ENCODE data around the gene IL1R1. TPM values are rescaled to one million over a fixed set of nuclear protein-coding genes. Genes with fewer than 3 reads are reported as not detected.
"Not testable (repeated sequence)": the region's sequence is repeated elsewhere in the genome, so short reads cannot be mapped to it uniquely, and the experiment has no call there.

Gene IL1R1
- total RNA-seq, 1 donor from 2014 or later = 407 TPM

GRCh38 chr2:102110596-102111334, 31.8 kb upstream of the IL1R1 start:
- DNase-seq (ENCODE audit: low spot score) = no peak

GRCh38 chr2:102111823-102112222, 30.7 kb upstream of the IL1R1 start:
- DNase-seq (ENCODE audit: low spot score) = no peak

GRCh38 chr2:102112271-102112670, 30.3 kb upstream of the IL1R1 start:
- DNase-seq (ENCODE audit: low spot score) = no peak

GRCh38 chr2:102112692-102113665, 29.6 kb upstream of the IL1R1 start:
- DNase-seq (ENCODE audit: low spot score) = no peak

- DNase-seq (ENCODE audit: low spot score) = no peak
Observed at GRCh38 chr2:102114290-102114721, 28.2 kb upstream of the IL1R1 start.

GRCh38 chr2:102114851-102115497, 27.6 kb upstream of the IL1R1 start:
- DNase-seq (ENCODE audit: low spot score) = no peak

DNA sequence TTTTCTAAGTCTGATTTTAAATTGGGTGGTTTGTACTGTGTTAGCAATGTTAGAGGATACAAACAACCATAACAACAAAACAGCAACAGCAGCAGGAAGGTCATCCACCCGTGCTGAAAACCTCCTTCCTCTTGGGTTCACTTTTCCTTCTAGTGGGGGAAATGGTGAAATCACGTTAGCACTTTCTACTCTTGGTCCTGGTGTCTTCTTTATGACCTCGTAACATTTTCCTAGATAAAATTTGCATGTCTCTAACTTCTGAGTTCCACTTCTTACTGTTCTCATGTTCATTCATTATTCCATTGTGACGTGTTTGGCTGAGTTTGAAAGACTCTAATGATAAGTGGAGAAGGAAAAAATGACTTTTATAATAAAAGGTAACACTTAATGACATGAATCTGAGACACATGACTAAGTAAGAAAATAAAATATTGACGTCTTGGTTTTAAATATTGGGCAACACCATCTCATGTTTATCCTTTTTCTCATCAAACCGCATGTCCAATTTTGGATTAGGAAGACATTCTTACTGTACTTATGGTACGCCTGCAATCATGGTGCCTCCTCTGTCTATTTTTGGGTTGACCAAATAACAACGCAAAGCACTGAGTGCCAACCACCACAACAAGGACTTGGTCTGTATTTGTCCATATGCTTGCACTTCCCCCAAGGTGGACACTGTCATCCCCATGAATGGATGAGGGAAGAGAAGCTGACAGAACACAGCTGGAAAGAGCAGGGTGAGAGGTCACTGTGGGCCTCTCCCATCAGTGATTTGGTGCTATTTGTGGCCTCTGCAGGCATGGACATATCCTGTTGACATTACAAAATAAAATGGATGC, 25.7 kb upstream of the IL1R1 start:
- no peak for DNase-seq (ENCODE audit: low spot score)

DNA sequence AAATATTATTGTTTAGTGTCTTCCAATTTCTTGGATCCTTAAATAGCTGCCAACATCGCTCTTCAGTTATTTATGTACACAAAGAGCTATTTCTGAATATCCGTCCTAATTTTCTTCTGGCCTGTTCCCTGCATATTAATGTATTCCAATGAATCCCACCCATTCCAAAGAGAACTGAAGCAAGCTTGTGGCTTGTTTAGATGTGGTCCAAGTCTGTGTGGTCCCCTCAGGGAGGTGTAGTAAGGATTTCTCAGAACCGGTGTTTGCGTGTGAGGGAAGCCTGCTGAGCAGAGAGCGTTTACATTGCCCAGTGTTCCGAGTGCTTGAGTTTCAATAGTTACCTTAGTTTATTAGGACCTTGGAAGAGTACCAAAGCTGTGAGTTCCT, 25.1 kb upstream of the IL1R1 start:
- no peak for DNase-seq (ENCODE audit: low spot score)

DNA sequence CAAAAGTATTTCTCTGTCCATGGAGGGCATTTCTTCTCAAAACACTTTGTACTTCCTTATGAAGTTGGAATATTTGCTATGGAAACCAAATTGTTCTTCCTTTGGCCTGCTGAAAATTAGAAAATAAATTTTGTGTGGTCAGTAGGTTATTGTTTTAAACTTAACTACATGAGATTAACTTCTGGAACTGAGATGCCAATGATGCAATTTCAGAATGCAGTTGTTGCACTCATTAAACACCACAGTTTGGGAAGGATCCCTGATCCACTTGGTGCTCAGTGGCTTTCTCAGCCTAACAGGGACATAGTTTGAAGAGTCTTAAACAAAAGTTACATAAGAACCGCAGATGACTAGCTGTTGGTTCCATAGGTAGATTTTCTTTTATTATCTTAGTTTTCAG, 23.3 kb upstream of the IL1R1 start:
- DNase-seq (ENCODE audit: low spot score) = no peak

GRCh38 chr2:102120261-102120660, 22.3 kb upstream of the IL1R1 start:
- no peak for DNase-seq (ENCODE audit: low spot score)

GRCh38 chr2:102120701-102121159, 21.8 kb upstream of the IL1R1 start:
- no peak for DNase-seq (ENCODE audit: low spot score)

DNA sequence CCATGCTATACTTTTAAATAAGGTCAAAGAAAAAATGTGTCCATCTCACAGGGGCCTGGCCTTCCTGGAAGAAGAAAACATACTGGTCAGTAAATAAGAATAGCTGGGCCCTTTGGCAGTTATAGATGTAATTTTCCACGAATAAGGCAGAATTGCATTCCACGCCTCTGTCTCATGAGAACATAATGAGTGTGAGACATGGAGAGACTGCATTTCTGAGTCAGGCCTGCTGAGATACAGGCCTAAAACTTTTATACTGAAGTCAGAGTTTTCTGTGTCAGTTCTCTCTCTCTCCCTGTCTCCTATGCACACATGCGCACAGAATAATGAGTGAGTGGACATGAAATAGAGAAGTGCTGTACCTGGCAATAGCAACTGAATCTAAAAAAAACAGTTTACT, 20.4 kb upstream of the IL1R1 start:
- DNase-seq (ENCODE audit: low spot score) = no peak

DNA sequence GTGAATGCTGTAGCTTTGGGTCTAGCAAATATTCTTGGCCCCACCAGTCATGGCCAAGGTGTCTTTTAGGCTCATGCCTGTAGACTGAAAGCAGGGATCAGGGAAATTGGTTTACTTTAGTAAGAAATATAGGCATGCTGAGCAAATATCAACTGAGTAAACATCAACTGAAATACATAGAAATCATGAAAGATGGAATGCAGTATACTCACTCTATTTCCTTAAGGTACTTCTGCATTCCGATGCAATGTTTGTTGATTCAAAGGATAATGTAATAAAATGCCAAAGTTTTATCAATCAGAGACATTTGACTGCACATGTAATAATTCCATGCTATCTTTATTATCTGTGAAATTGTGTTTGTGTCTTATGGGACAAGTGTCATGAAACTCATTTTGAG, 19.6 kb upstream of the IL1R1 start:
- no peak for DNase-seq (ENCODE audit: low spot score)

GRCh38 chr2:102124421-102124820, 18.1 kb upstream of the IL1R1 start:
- not testable (repeated sequence) for DNase-seq (ENCODE audit: low spot score)

DNA sequence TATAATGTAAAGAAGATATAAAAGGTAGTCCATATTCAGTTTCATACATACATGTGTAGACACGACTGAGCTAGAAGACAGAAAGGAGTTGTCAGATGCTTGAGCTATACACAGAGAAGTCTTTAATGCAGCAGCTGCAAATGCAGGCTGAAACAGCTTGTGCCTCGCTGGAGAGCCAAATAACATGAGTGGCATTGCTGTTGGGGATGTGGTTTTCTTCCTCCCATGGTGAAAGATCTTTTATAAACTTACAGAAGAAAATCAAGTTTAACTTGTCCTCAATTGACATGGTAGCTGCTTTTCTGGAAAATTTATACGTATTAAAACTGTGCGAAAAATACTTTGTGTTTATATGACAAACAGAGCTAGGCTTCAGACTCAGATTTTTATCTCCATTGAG, 16.4 kb upstream of the IL1R1 start:
- no peak for DNase-seq (ENCODE audit: low spot score)

GRCh38 chr2:102126660-102127059, 15.9 kb upstream of the IL1R1 start:
- no peak for DNase-seq (ENCODE audit: low spot score)

- no peak for DNase-seq (ENCODE audit: low spot score)
Observed at GRCh38 chr2:102129082-102129481, 13.5 kb upstream of the IL1R1 start.

DNA sequence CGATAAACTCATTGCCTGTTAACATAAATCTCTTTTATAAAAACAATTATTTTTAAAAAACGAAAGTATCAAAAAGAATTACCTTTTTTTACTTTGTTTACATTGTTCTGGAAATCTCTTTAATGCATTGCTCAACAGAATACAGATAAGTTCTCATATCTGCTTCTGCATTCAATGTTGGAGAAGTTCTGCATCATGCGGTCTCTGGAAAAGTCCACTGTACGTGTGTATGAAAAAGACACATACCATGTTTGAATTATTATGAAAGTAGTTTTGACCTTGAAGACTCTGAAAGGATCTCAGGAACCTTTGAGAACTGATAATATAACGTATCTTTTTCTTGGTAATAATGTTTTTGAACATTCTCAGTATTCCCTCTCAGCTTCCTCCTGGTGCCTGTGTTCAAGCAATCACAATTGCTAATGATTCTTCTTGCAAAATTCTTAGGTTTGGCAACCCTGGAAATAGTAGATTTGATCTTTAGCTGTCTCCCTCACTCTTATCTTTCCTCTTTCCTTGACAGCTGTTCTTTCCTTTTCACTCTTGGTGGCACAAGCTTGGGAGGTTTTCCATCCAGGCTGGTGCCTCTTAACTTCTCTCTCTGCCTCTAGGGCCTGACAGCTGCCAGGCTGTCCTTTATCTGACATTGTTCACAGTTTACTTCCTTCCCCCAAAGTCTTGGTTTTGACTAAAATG, 12.4 kb upstream of the IL1R1 start:
- no peak for DNase-seq (ENCODE audit: low spot score)

GRCh38 chr2:102130647-102130991, 11.9 kb upstream of the IL1R1 start:
- no peak for DNase-seq (ENCODE audit: low spot score)

DNA sequence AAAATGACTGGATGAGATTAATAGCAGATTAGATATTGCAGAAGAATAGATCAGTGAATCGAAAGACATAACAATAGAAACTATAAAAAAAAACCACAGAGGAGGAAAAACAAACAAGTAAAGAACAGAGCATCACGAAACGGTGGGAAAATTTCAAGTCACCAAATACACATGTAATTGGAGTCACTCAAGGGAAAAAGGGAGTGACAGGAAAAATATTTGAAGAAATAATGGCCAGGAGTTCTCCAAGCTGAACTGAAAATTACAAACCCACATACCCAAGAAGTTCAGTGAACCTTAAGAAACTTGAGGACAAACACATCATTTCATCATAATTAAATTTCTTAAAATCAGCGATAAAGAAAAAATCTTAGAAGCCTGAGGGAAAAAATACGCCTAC, 11.0 kb upstream of the IL1R1 start:
- DNase-seq (ENCODE audit: low spot score) = no peak
